WTC11 (cell line): ENCODE measurements around the gene HLA-DPA1. TPM values are rescaled to one million over a fixed set of nuclear protein-coding genes. Genes with fewer than 3 reads are reported as not detected.

Experiments used
- ATAC-seq: fragments of 200-7000 bp; cut with Tn5 transposase; 2 replicates; pipeline ENCODE4 v1.10.0; 2021; ENCODE audit warnings: mild to moderate bottlenecking, moderate library complexity
- CTCF ChIA-PET: fragments of 300-600 bp; sonication (Branson Sonifier 250); formaldehyde crosslinking; loops from one replicate; lab custom pipeline; 2021; ENCODE audit warnings: antibody characterized with exemption; lab: Charles Lee
- POLR2A ChIA-PET: fragments of 350-600 bp; sonication (Branson Sonifier 250); formaldehyde crosslinking; loops from one replicate; lab custom pipeline; 2021; ENCODE audit warnings: antibody characterized with exemption; lab: Charles Lee
- DNase-seq: peaks from one replicate; pipeline ENCODE4 v3.0.0; 2021; ENCODE audit warnings: low spot score
- H3K27ac Mint-ChIP-seq: 2 replicates; pipeline ENCODE4 v1.8.0; 2021; ENCODE audit warnings: mixed read lengths
- H3K27me3 Mint-ChIP-seq: 2 replicates; pipeline ENCODE4 v1.8.0; 2021; ENCODE audit warnings: low read depth, mild to moderate bottlenecking, moderate library complexity, mixed read lengths
- H3K36me3 Mint-ChIP-seq: 2 replicates; pipeline ENCODE4 v1.8.0; 2021; ENCODE audit warnings: mixed read lengths
- H3K4me1 Mint-ChIP-seq: 2 replicates; pipeline ENCODE4 v1.8.0; 2022; ENCODE audit warnings: mixed read lengths
- H3K4me3 Mint-ChIP-seq: 2 replicates; pipeline ENCODE4 v1.8.0; 2021; ENCODE audit warnings: mild to moderate bottlenecking, moderate library complexity, mixed read lengths
- H3K9me3 Mint-ChIP-seq: 2 replicates; pipeline ENCODE4 v1.8.0; 2021; ENCODE audit warnings: mixed read lengths
- AR ChIP-seq: fragments of 250-450 bp; sonication (Bioruptor Pico); IDR thresholded peaks from 2 replicates; pipeline ENCODE4 v1.9.0; 2021; ENCODE audit warnings: mild to moderate bottlenecking
- ATF1 ChIP-seq: sonication (generic); formaldehyde crosslinking; IDR thresholded peaks from 2 replicates; pipeline ENCODE4 v1.8.1; 2023; ENCODE audit warnings: mild to moderate bottlenecking, moderate library complexity, missing genetic modification reagents
- CDX4 ChIP-seq: fragments of 250-450 bp; sonication (Bioruptor Pico); IDR thresholded peaks from 2 replicates; pipeline ENCODE4 v1.9.0; 2021; ENCODE audit warnings: moderate library complexity, mild to moderate bottlenecking, inconsistent platforms, borderline replicate concordance
- CTCF ChIP-seq: fragments of 200-600 bp; IDR thresholded peaks from 2 replicates; pipeline ENCODE4 v1.8.0; 2022; ENCODE audit warnings: antibody characterized with exemption
- ERG ChIP-seq: fragments of 250-450 bp; sonication (Bioruptor Pico); IDR thresholded peaks from 2 replicates; pipeline ENCODE4 v1.8.0; 2021; ENCODE audit warnings: mild to moderate bottlenecking
- ESRRA ChIP-seq: sonication (generic); formaldehyde crosslinking; IDR thresholded peaks from 2 replicates; pipeline ENCODE4 v1.8.1; 2022; ENCODE audit warnings: mild to moderate bottlenecking, missing genetic modification reagents, borderline replicate concordance
- FOXP4 ChIP-seq: sonication (generic); formaldehyde crosslinking; IDR thresholded peaks from 2 replicates; pipeline ENCODE4 v1.8.0; 2022; ENCODE audit warnings: mild to moderate bottlenecking, missing genetic modification reagents
- GABPB1 ChIP-seq: sonication (generic); formaldehyde crosslinking; IDR thresholded peaks from 2 replicates; pipeline ENCODE4 v1.8.1; 2023; ENCODE audit warnings: mild to moderate bottlenecking, missing genetic modification reagents
- GTF2I ChIP-seq: fragments of 250-450 bp; sonication (Bioruptor Pico); conservative IDR thresholded peaks from 2 replicates; pipeline ENCODE4 v1.4.0; 2021; ENCODE audit warnings: mild to moderate bottlenecking
- JAZF1 ChIP-seq: fragments of 250-450 bp; sonication (Bioruptor Pico); IDR thresholded peaks from 2 replicates; pipeline ENCODE4 v1.9.0; 2021; ENCODE audit warnings: moderate library complexity, mild to moderate bottlenecking, inconsistent platforms
- NR1H2 ChIP-seq: sonication (generic); formaldehyde crosslinking; IDR thresholded peaks from 2 replicates; pipeline ENCODE4 v1.9.0; 2021; ENCODE audit warnings: mild to moderate bottlenecking, moderate library complexity, missing genetic modification reagents
- OVOL2 ChIP-seq: fragments of 250-450 bp; sonication (Bioruptor Pico); IDR thresholded peaks from 2 replicates; pipeline ENCODE4 v1.9.0; 2021; ENCODE audit warnings: mild to moderate bottlenecking, borderline replicate concordance
- PREB ChIP-seq: sonication (generic); formaldehyde crosslinking; IDR thresholded peaks from 2 replicates; pipeline ENCODE4 v1.8.1; 2022; ENCODE audit warnings: mild to moderate bottlenecking, missing genetic modification reagents, moderate library complexity, borderline replicate concordance
- RORB ChIP-seq: fragments of 250-450 bp; sonication (Bioruptor Pico); IDR thresholded peaks from 2 replicates; pipeline ENCODE4 v1.9.0; 2021; ENCODE audit warnings: mild to moderate bottlenecking
- STAT6 ChIP-seq: sonication (generic); formaldehyde crosslinking; conservative IDR thresholded peaks from 2 replicates; pipeline ENCODE4 v1.8.1; 2023; ENCODE audit warnings: mild to moderate bottlenecking, low read depth, missing genetic modification reagents, moderate library complexity
- USF2 ChIP-seq: sonication (generic); formaldehyde crosslinking; IDR thresholded peaks from 2 replicates; pipeline ENCODE4 v1.8.1; 2023; ENCODE audit warnings: mild to moderate bottlenecking, missing genetic modification reagents, moderate library complexity
- ZNF396 ChIP-seq: fragments of 250-450 bp; sonication (Bioruptor Pico); IDR thresholded peaks from 2 replicates; pipeline ENCODE4 v1.8.0; 2021; ENCODE audit warnings: mild to moderate bottlenecking, moderate library complexity, borderline replicate concordance
- ZNF512 ChIP-seq: sonication (generic); formaldehyde crosslinking; IDR thresholded peaks from 2 replicates; pipeline ENCODE4 v1.8.1; 2022; ENCODE audit warnings: missing genetic modification reagents, borderline replicate concordance
- total RNA-seq: library from RNA; stranded (reverse); gene quantifications from 3 replicates; pipeline ENCODE4 v1.2.3, GENCODE V29; 2021

The HLA-DPA1 gene
- total RNA-seq, 1 experiment from 2014 or later = 4.9 TPM

- TF ChIP-seq CTCF = no peak
- no peak for TF ChIP-seq AR (CRISPR knock-in tag)
- no peak for TF ChIP-seq USF2 (CRISPR knock-in tag)
- TF ChIP-seq GABPB1 (CRISPR knock-in tag) = no peak
- no peak for TF ChIP-seq STAT6 (CRISPR knock-in tag)
- no peak for TF ChIP-seq NR1H2 (CRISPR knock-in tag)
- TF ChIP-seq JAZF1 (CRISPR knock-in tag) = no peak
- no peak for TF ChIP-seq GTF2I (CRISPR knock-in tag)
- no peak for TF ChIP-seq CDX4
- TF ChIP-seq PREB = no peak
Measured at GRCh38 chr6:33105386-33105785, 31.9 kb upstream of the HLA-DPA1 start (continued).

GRCh38 chr6:33104887-33105286 is 31.4 kb upstream of the HLA-DPA1 start:
- DNase-seq (no peak), ATAC-seq (no peak)
- peaks cover 52% of the 10 kb centered on the region for H3K9me3 Mint-ChIP-seq
- ChIA-PET POLR2A (no interaction called here), CTCF (no interaction called here)
- H3K27me3 Mint-ChIP-seq = peaks cover 42% of the 10 kb centered on the region
- no peak overlapping the region for H3K4me3 Mint-ChIP-seq
- H3K27ac Mint-ChIP-seq = no peak overlapping the region
- no peaks in the 10 kb centered on the region for H3K4me1 Mint-ChIP-seq
- H3K36me3 Mint-ChIP-seq = peaks cover 30% of the 10 kb centered on the region
- TF ChIP-seq NR1H2 (CRISPR knock-in tag) (no peak), ERG (CRISPR knock-in tag) (no peak), ZNF396 (CRISPR knock-in tag) (no peak), FOXP4 (CRISPR knock-in tag) (no peak), STAT6 (CRISPR knock-in tag) (no peak), ESRRA (no peak), ATF1 (CRISPR knock-in tag) (no peak), ZNF512 (CRISPR knock-in tag) (no peak), OVOL2 (no peak), RORB (CRISPR knock-in tag) (no peak)
